ENCODE measurements around the gene ETFDH.
"Not testable (repeated sequence)": the region's sequence is repeated elsewhere in the genome, so short reads cannot be mapped to it uniquely, and the experiment has no call there.

Gene ETFDH

DNA sequence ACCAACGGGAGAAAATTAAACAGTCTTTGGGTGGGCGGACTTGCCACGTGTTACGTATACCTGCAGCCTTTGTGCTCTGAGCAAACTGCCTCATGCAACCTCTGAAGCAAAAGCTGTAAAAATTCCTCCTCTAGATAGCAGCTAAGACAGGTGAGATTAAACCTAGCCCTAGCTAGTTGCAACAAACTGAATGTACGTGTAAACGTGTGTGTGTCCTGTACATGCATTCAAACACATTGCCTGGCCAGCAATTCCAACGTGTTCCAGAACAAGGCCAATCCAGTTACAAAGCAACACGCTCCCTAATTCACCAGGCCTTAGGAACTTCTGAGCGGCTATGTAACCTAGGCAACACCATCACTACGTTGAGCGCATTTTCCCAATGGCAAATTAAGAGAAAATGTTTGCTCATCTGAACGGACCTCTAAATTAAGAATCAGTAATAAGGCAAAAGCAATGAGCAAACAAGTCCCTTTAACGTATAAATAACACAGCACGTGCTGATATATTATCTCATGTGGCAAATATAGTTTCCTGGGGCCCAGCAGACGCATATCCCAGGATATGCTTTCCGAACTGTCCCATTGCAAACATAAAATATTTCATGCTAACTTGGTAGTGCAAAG is 50.3 kb downstream of the ETFDH start:
- H3K27me3 ChIP-seq (ENCODE audit: control insufficient read depth, insufficient read depth, low read length) = no peaks in the 10 kb centered on the region
- peaks cover 7% of the 10 kb centered on the region; the same call in 1 of the 2 replicates for H3K36me3 ChIP-seq (ENCODE audit: control insufficient read depth, insufficient read depth, low read length)
- no peak overlapping the region for H3K27ac ChIP-seq (ENCODE audit: low read length)
- no peaks in the 10 kb centered on the region for H3K9me3 ChIP-seq (ENCODE audit: control insufficient read depth, insufficient read depth, low read length)
- WGBS (ENCODE audit: insufficient coverage, insufficient read length) = no CpG with 5 or more reads among the region's 16 CpGs
- H3K4me3 ChIP-seq (ENCODE audit: low read length) = peak overlapping the region; percentile 91; the same call in 1 of the 2 replicates
- H3K4me1 ChIP-seq (ENCODE audit: control insufficient read depth, insufficient read depth, low read length) = no peaks in the 10 kb centered on the region
- no peak for DNase-seq (ENCODE audit: low read depth, low spot score)

- peak within 1 kb of the TSS; percentile 91; the same call in 1 of the 2 replicates for H3K4me3 ChIP-seq (ENCODE audit: low read length)
- peak; percentile 47 for DNase-seq (ENCODE audit: low read depth, low spot score)
- H3K27ac ChIP-seq (ENCODE audit: low read length) = no peak within 1 kb of the TSS
- no peaks in the 10 kb centered on the region for H3K4me1 ChIP-seq (ENCODE audit: control insufficient read depth, insufficient read depth, low read length)
- H3K9me3 ChIP-seq (ENCODE audit: control insufficient read depth, insufficient read depth, low read length) = no peaks in the 10 kb centered on the region
- H3K36me3 ChIP-seq (ENCODE audit: control insufficient read depth, insufficient read depth, low read length) = peaks cover 7% of the 10 kb centered on the region; the same call in 1 of the 2 replicates
- WGBS (ENCODE audit: insufficient coverage, insufficient read length) = no CpG with 5 or more reads among the region's 65 CpGs
- no peaks in the 10 kb centered on the region for H3K27me3 ChIP-seq (ENCODE audit: control insufficient read depth, insufficient read depth, low read length)
These were observed 51.1 kb downstream of the ETFDH start, which contains the start of gene PPID for GRCh38 chr4:158722917-158723793. Gene PPID, minus strand, starts transcription at chr4:158723396. Its CDS starts 108 bp downstream, at chr4:158723288.

DNA sequence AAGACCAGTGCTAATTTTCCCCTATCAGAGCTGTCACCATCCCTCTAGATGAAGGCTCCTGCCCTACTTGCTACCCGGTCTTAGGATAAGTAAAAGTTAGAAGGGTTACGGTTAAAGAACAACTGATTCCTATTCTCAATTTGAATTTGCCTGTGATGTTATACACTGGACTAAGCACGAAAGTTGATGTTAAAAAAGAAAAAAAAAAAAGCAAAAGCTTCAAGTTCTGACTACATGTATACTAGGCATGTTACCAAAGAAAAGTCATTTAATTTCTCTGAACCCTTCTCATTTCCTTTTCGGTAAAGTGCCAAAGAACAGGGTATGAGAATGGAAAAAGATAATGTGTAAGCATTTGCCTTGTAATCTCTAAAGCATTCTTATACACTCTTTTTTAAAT is 52.5 kb downstream of the ETFDH start:
- no peaks in the 10 kb centered on the region for H3K4me1 ChIP-seq (ENCODE audit: control insufficient read depth, insufficient read depth, low read length)
- H3K4me3 ChIP-seq (ENCODE audit: low read length) = no peak overlapping the region
- H3K27me3 ChIP-seq (ENCODE audit: control insufficient read depth, insufficient read depth, low read length) = no peaks in the 10 kb centered on the region
- no peak for DNase-seq (ENCODE audit: low read depth, low spot score)
- WGBS (ENCODE audit: insufficient coverage, insufficient read length) = no CpG with 5 or more reads among the region's 4 CpGs
- H3K36me3 ChIP-seq (ENCODE audit: control insufficient read depth, insufficient read depth, low read length) = peaks cover 3% of the 10 kb centered on the region; the same call in 1 of the 2 replicates
- H3K9me3 ChIP-seq (ENCODE audit: control insufficient read depth, insufficient read depth, low read length) = no peaks in the 10 kb centered on the region
- no peak overlapping the region for H3K27ac ChIP-seq (ENCODE audit: low read length)

GRCh38 chr4:158726633-158727032 is 54.5 kb downstream of the ETFDH start:
- Histone ChIP-seq H3K27me3 (ENCODE audit: control insufficient read depth, insufficient read depth, low read length) (no peaks in the 10 kb centered on the region), H3K36me3 (ENCODE audit: control insufficient read depth, insufficient read depth, low read length) (no peaks in the 10 kb centered on the region), H3K4me3 (ENCODE audit: low read length) (no peak overlapping the region), H3K9me3 (ENCODE audit: control insufficient read depth, insufficient read depth, low read length) (no peaks in the 10 kb centered on the region), H3K27ac (ENCODE audit: low read length) (no peak overlapping the region), H3K4me1 (ENCODE audit: control insufficient read depth, insufficient read depth, low read length) (no peaks in the 10 kb centered on the region)
- DNase-seq (ENCODE audit: low read depth, low spot score) = no peak
- WGBS (ENCODE audit: insufficient coverage, insufficient read length) = no CpG with 5 or more reads among the region's 6 CpGs

DNA sequence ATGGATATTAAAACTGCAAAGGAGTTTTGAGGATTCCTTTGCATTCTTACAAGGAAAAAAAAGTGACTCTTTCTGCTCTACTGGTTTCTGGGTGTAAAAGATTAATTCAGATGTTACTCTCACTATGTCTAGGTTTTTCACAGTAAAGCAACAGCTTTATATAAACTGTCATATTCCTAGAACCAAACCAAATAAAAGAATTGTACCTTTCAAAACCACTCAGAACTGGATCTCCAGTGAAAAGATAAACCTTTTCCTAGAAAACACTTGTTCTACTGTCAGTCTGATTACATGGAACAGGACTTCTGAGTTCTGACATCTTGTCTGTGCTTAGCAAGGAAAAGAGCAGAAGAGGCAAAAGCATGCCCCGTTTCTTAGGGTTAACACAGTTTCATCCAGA is 56.1 kb downstream of the ETFDH start:
- Histone ChIP-seq H3K27ac (ENCODE audit: low read length) (no peak overlapping the region), H3K4me3 (ENCODE audit: low read length) (no peak overlapping the region), H3K4me1 (ENCODE audit: control insufficient read depth, insufficient read depth, low read length) (no peaks in the 10 kb centered on the region), H3K9me3 (ENCODE audit: control insufficient read depth, insufficient read depth, low read length) (no peaks in the 10 kb centered on the region), H3K36me3 (ENCODE audit: control insufficient read depth, insufficient read depth, low read length) (no peaks in the 10 kb centered on the region), H3K27me3 (ENCODE audit: control insufficient read depth, insufficient read depth, low read length) (no peaks in the 10 kb centered on the region)
- no CpG with 5 or more reads among the region's 1 CpG for WGBS (ENCODE audit: insufficient coverage, insufficient read length)
- DNase-seq (ENCODE audit: low read depth, low spot score) = no peak

- no CpG with 5 or more reads among the region's 5 CpGs for WGBS (ENCODE audit: insufficient coverage, insufficient read length)
- Histone ChIP-seq H3K27me3 (ENCODE audit: control insufficient read depth, insufficient read depth, low read length) (no peaks in the 10 kb centered on the region), H3K36me3 (ENCODE audit: control insufficient read depth, insufficient read depth, low read length) (no peaks in the 10 kb centered on the region), H3K4me3 (ENCODE audit: low read length) (no peak overlapping the region), H3K27ac (ENCODE audit: low read length) (no peak overlapping the region), H3K9me3 (ENCODE audit: control insufficient read depth, insufficient read depth, low read length) (no peaks in the 10 kb centered on the region), H3K4me1 (ENCODE audit: control insufficient read depth, insufficient read depth, low read length) (no peaks in the 10 kb centered on the region)
- DNase-seq (ENCODE audit: low read depth, low spot score) = no peak
These were observed 57.8 kb downstream of the ETFDH start for GRCh38 chr4:158729716-158730559.

- no peaks in the 10 kb centered on the region for H3K36me3 ChIP-seq (ENCODE audit: control insufficient read depth, insufficient read depth, low read length)
- DNase-seq (ENCODE audit: low read depth, low spot score) = no peak
- no peaks in the 10 kb centered on the region for H3K9me3 ChIP-seq (ENCODE audit: control insufficient read depth, insufficient read depth, low read length)
- no peak overlapping the region for H3K27ac ChIP-seq (ENCODE audit: low read length)
- H3K4me3 ChIP-seq (ENCODE audit: low read length) = no peak overlapping the region
- WGBS (ENCODE audit: insufficient coverage, insufficient read length) = no CpG with 5 or more reads among the region's 2 CpGs
- H3K4me1 ChIP-seq (ENCODE audit: control insufficient read depth, insufficient read depth, low read length) = no peaks in the 10 kb centered on the region
- H3K27me3 ChIP-seq (ENCODE audit: control insufficient read depth, insufficient read depth, low read length) = no peaks in the 10 kb centered on the region
These were observed 66.8 kb downstream of the ETFDH start for GRCh38 chr4:158738866-158739265.

DNA sequence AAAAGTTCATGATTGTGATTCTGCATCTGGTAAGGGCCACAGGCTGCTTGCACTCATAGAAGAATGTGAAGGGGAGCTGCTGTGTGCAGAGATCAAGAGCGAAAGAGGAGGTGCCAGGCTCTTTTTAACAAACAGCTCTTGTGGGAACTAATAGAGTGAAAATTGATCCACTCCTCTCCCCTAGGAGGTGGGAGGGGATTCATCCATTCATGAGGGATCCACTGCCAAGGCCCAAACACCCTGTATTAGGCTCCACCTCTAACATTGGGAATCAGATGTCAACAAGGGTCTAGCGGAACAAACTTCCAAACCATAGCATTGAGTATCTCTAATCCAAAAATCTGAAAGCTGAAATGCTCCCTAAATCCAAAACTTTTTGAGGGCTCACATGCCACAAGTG is 67.5 kb downstream of the ETFDH start:
- no peak for DNase-seq (ENCODE audit: low read depth, low spot score)
- H3K9me3 ChIP-seq (ENCODE audit: control insufficient read depth, insufficient read depth, low read length) = no peaks in the 10 kb centered on the region
- no peaks in the 10 kb centered on the region for H3K36me3 ChIP-seq (ENCODE audit: control insufficient read depth, insufficient read depth, low read length)
- WGBS (ENCODE audit: insufficient coverage, insufficient read length) = no CpG with 5 or more reads among the region's 2 CpGs
- no peak overlapping the region for H3K27ac ChIP-seq (ENCODE audit: low read length)
- no peaks in the 10 kb centered on the region for H3K27me3 ChIP-seq (ENCODE audit: control insufficient read depth, insufficient read depth, low read length)
- H3K4me1 ChIP-seq (ENCODE audit: control insufficient read depth, insufficient read depth, low read length) = no peaks in the 10 kb centered on the region
- H3K4me3 ChIP-seq (ENCODE audit: low read length) = no peak overlapping the region

DNA sequence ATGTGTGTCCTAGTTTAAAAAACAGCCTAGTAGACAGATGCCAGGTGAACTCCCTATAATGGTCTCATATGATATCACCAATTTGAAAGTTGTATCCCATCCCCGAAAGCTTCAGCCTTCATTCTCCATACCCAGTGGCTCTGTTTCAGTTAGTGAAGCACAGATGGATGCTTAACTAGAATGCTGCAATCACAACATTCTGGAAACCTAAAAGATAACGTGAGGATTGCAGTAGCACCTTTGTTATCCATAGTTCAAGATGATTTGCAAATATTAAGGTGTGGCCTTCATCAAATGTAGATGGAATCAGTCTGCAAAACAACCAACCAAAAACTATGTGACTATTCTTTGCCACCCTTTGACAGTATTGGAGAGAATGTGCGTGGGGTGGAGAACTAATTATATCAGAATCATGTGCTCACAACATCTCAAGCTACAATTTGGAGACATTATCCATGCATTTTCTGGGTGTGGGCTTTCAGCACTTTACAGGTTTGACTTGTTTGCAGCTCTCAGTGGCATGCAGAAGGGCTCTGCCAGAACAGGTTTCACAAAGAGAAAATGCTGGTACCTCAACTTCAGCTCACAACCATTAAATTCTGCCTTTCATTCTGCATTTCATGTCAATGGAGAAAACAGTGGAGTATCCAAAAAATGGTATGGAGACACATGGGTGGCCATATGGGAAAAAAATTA is 69.4 kb downstream of the ETFDH start:
- DNase-seq (ENCODE audit: low read depth, low spot score) = no peak
- no peaks in the 10 kb centered on the region for H3K27me3 ChIP-seq (ENCODE audit: control insufficient read depth, insufficient read depth, low read length)
- H3K4me1 ChIP-seq (ENCODE audit: control insufficient read depth, insufficient read depth, low read length) = no peaks in the 10 kb centered on the region
- no peaks in the 10 kb centered on the region for H3K9me3 ChIP-seq (ENCODE audit: control insufficient read depth, insufficient read depth, low read length)
- WGBS (ENCODE audit: insufficient coverage, insufficient read length) = no CpG with 5 or more reads among the region's 3 CpGs
- H3K4me3 ChIP-seq (ENCODE audit: low read length) = no peak overlapping the region
- no peaks in the 10 kb centered on the region for H3K36me3 ChIP-seq (ENCODE audit: control insufficient read depth, insufficient read depth, low read length)
- H3K27ac ChIP-seq (ENCODE audit: low read length) = no peak overlapping the region

DNA sequence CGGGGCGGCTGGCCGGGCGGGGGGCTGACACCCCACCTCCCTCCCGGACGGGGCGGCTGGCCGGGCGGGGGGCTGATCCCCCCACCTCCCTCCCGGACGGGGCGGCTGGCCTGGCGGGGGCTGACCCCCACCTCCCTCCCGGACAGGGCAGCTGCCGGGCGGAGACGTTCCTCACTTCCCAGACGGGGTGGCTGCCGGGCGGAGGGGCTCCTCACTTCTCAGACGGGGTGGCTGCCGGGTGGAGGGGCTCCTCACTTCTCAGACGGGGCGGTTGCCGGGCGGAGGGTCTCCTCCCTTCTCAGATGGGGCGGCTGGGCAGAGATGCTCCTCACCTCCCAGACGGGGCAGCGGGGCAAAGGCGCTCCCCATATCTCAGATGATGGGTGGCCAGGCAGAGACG is 74.4 kb downstream of the ETFDH start:
- not testable (repeated sequence) for H3K36me3 ChIP-seq (ENCODE audit: control insufficient read depth, insufficient read depth, low read length); H3K27ac ChIP-seq (ENCODE audit: low read length); H3K4me1 ChIP-seq (ENCODE audit: control insufficient read depth, insufficient read depth, low read length); H3K27me3 ChIP-seq (ENCODE audit: control insufficient read depth, insufficient read depth, low read length); H3K4me3 ChIP-seq (ENCODE audit: low read length); H3K9me3 ChIP-seq (ENCODE audit: control insufficient read depth, insufficient read depth, low read length); DNase-seq (ENCODE audit: low read depth, low spot score)
- no CpG with 5 or more reads among the region's 31 CpGs for WGBS (ENCODE audit: insufficient coverage, insufficient read length)

All from iPS DF 6.9 (cell line).